ENCODE results near the gene RAD51C.
A peak's percentile ranks its signal among the peaks of the same experiment; 100 is the strongest.
"Not testable (repeated sequence)": the region's sequence is repeated elsewhere in the genome, so short reads cannot be mapped to it uniquely, and the experiment has no call there.

Gene RAD51C

GRCh38 chr17:58692239-58693055 lies at the start of gene RAD51C:
RAD51C (plus strand) TSS chr17:58692602; CDS start chr17:58692644, 42 bp downstream.
- H3K36me3 Mint-ChIP-seq (ENCODE audit: low read depth) = peaks cover 29% of the 10 kb centered on the region
- no peaks in the 10 kb centered on the region for H3K9me3 Mint-ChIP-seq
- no peaks in the 10 kb centered on the region for H3K27me3 Mint-ChIP-seq
- H3K4me3 Mint-ChIP-seq = peak within 1 kb of the TSS; percentile 93
- H3K27ac Mint-ChIP-seq = peak within 1 kb of the TSS; percentile 86
- H3K4me1 Mint-ChIP-seq (ENCODE audit: low read depth) = peaks cover 30% of the 10 kb centered on the region

- H3K27ac Mint-ChIP-seq = no peak overlapping the region
- H3K36me3 Mint-ChIP-seq (ENCODE audit: low read depth) = no peaks in the 10 kb centered on the region
- no peaks in the 10 kb centered on the region for H3K4me1 Mint-ChIP-seq (ENCODE audit: low read depth)
- H3K27me3 Mint-ChIP-seq = no peaks in the 10 kb centered on the region
- H3K4me3 Mint-ChIP-seq = no peak overlapping the region
- H3K9me3 Mint-ChIP-seq = no peaks in the 10 kb centered on the region
Observed at GRCh38 chr17:58643147-58643546, 49.3 kb upstream of the RAD51C start.

- Mint-ChIP-seq H3K4me1 (ENCODE audit: low read depth) (no peaks in the 10 kb centered on the region), H3K9me3 (no peaks in the 10 kb centered on the region), H3K27me3 (no peaks in the 10 kb centered on the region), H3K27ac (no peak overlapping the region), H3K4me3 (no peak overlapping the region), H3K36me3 (ENCODE audit: low read depth) (no peaks in the 10 kb centered on the region)
Observed at GRCh38 chr17:58648236-58648635, 44.2 kb upstream of the RAD51C start.

- H3K27me3 Mint-ChIP-seq; H3K36me3 Mint-ChIP-seq (ENCODE audit: low read depth); H3K9me3 Mint-ChIP-seq: not testable (repeated sequence)
- Mint-ChIP-seq H3K4me3 (peak overlapping the region; percentile 80), H3K27ac (peak overlapping the region; percentile 100), H3K4me1 (ENCODE audit: low read depth) (peaks cover 16% of the 10 kb centered on the region)
Observed at GRCh38 chr17:58657962-58658803, 34.2 kb upstream of the RAD51C start.

- H3K36me3 Mint-ChIP-seq (ENCODE audit: low read depth) = peaks cover 6% of the 10 kb centered on the region
- H3K4me1 Mint-ChIP-seq (ENCODE audit: low read depth) = peaks cover 16% of the 10 kb centered on the region
- H3K9me3 Mint-ChIP-seq = no peaks in the 10 kb centered on the region
- H3K27me3 Mint-ChIP-seq = peaks cover 6% of the 10 kb centered on the region
- H3K27ac Mint-ChIP-seq = peak overlapping the region; percentile 100
- H3K4me3 Mint-ChIP-seq = peak overlapping the region; percentile 80
Observed at GRCh38 chr17:58658804-58659713, 33.3 kb upstream of the RAD51C start.

GRCh38 chr17:58659714-58660084 lies 32.7 kb upstream of the RAD51C start:
- H3K36me3 Mint-ChIP-seq (ENCODE audit: low read depth); H3K9me3 Mint-ChIP-seq; H3K27me3 Mint-ChIP-seq; H3K27ac Mint-ChIP-seq: not testable (repeated sequence)
- Mint-ChIP-seq H3K4me1 (ENCODE audit: low read depth) (peaks cover 16% of the 10 kb centered on the region), H3K4me3 (peak overlapping the region; percentile 80)

- peaks cover 6% of the 10 kb centered on the region for H3K27me3 Mint-ChIP-seq
- H3K9me3 Mint-ChIP-seq = no peaks in the 10 kb centered on the region
- no peak overlapping the region for H3K27ac Mint-ChIP-seq
Observed at GRCh38 chr17:58660621-58661020, 31.8 kb upstream of the RAD51C start.

GRCh38 chr17:58661499-58661898 lies 30.9 kb upstream of the RAD51C start:
- H3K9me3 Mint-ChIP-seq = no peaks in the 10 kb centered on the region
- no peak overlapping the region for H3K4me3 Mint-ChIP-seq
- H3K27ac Mint-ChIP-seq = no peak overlapping the region
- H3K27me3 Mint-ChIP-seq = peaks cover 7% of the 10 kb centered on the region
- H3K36me3 Mint-ChIP-seq (ENCODE audit: low read depth) = peaks cover 6% of the 10 kb centered on the region
- peaks cover 19% of the 10 kb centered on the region for H3K4me1 Mint-ChIP-seq (ENCODE audit: low read depth)

More at GRCh38 chr17:58660621-58661020, 31.8 kb upstream of the RAD51C start:
- peak overlapping the region; percentile 60 for H3K4me3 Mint-ChIP-seq
- peaks cover 16% of the 10 kb centered on the region for H3K4me1 Mint-ChIP-seq (ENCODE audit: low read depth)
- H3K36me3 Mint-ChIP-seq (ENCODE audit: low read depth) = peaks cover 6% of the 10 kb centered on the region

GRCh38 chr17:58664302-58664701 lies 28.1 kb upstream of the RAD51C start:
- H3K27ac Mint-ChIP-seq = no peak overlapping the region
- H3K36me3 Mint-ChIP-seq (ENCODE audit: low read depth) = peaks cover under 1% of the 10 kb centered on the region
- peaks cover 11% of the 10 kb centered on the region for H3K4me1 Mint-ChIP-seq (ENCODE audit: low read depth)
- no peak overlapping the region for H3K4me3 Mint-ChIP-seq
- H3K9me3 Mint-ChIP-seq = no peaks in the 10 kb centered on the region
- peaks cover 14% of the 10 kb centered on the region for H3K27me3 Mint-ChIP-seq

GRCh38 chr17:58665946-58666857 lies 26.2 kb upstream of the RAD51C start:
- Mint-ChIP-seq H3K27me3 (peaks cover 14% of the 10 kb centered on the region), H3K27ac (no peak overlapping the region), H3K4me3 (peak overlapping the region; percentile 22), H3K4me1 (ENCODE audit: low read depth) (peaks cover 9% of the 10 kb centered on the region), H3K9me3 (no peaks in the 10 kb centered on the region), H3K36me3 (ENCODE audit: low read depth) (no peaks in the 10 kb centered on the region)

- Mint-ChIP-seq H3K4me3 (peak overlapping the region; percentile 22), H3K27ac (no peak overlapping the region), H3K9me3 (no peaks in the 10 kb centered on the region), H3K36me3 (ENCODE audit: low read depth) (no peaks in the 10 kb centered on the region), H3K27me3 (peaks cover 14% of the 10 kb centered on the region), H3K4me1 (ENCODE audit: low read depth) (peaks cover 9% of the 10 kb centered on the region)
Observed at GRCh38 chr17:58666858-58667267, 25.5 kb upstream of the RAD51C start.

- H3K36me3 Mint-ChIP-seq (ENCODE audit: low read depth) = no peaks in the 10 kb centered on the region
Observed at GRCh38 chr17:58667934-58668597, 24.3 kb upstream of the RAD51C start.

GRCh38 chr17:58668598-58668935 lies 23.8 kb upstream of the RAD51C start:
- Mint-ChIP-seq H3K4me3 (no peak overlapping the region), H3K27ac (no peak overlapping the region), H3K27me3 (peaks cover 16% of the 10 kb centered on the region), H3K9me3 (no peaks in the 10 kb centered on the region), H3K4me1 (ENCODE audit: low read depth) (peaks cover 9% of the 10 kb centered on the region), H3K36me3 (ENCODE audit: low read depth) (no peaks in the 10 kb centered on the region)

More at GRCh38 chr17:58667934-58668597, 24.3 kb upstream of the RAD51C start:
- H3K4me1 Mint-ChIP-seq (ENCODE audit: low read depth) = peaks cover 9% of the 10 kb centered on the region
- H3K27me3 Mint-ChIP-seq = peaks cover 14% of the 10 kb centered on the region
- H3K4me3 Mint-ChIP-seq = no peak overlapping the region
- no peak overlapping the region for H3K27ac Mint-ChIP-seq
- H3K9me3 Mint-ChIP-seq = no peaks in the 10 kb centered on the region

Data from stimulated activated naive CD8-positive, alpha-beta T cell treated with anti-CD3 and anti-CD28 coated beads, Interleukin-15, Interleukin-2, amounts not matched to agents 100 ng/mL and 50 ng/mL, for 24 hours (primary cell).